SK-MEL-5 (cell line): Measurements from ENCODE around the gene MYCBP2. TPM values are rescaled to one million over a fixed set of nuclear protein-coding genes. Genes with fewer than 3 reads are reported as not detected.

ENCODE experiments used
- DNase-seq: peaks from one replicate; pipeline ENCODE4 v3.0.0-alpha.2; 2016; ENCODE audit warnings: low read depth, low spot score
- in situ Hi-C: cut with HindIII; loops from 2 replicates; pipeline ENCODE4 v1.10.0; 2016; ENCODE audit warnings: low sequenced_read_pairs, high pct_unique_total_duplicates, low pct_unique_long_range_greater_than_20kb
- total RNA-seq: library from RNA; depleted of rRNA; stranded (reverse); fragments of >200 nt; shearing (Covaris generic); gene quantifications from 2 replicates; pipeline ENCODE4 v1.2.3, GENCODE V29; 2014; rRNA removed

MYCBP2 gene
- total RNA-seq, 1 experiment from 2014 or later: 62.3 TPM

- DNase-seq: no peak
- in situ Hi-C loops: no loop called here
These were observed 325.4 kb downstream of the MYCBP2 start for GRCh38 chr13:77001540-77001939.

GRCh38 chr13:77000475-77000874, 326.4 kb downstream of the MYCBP2 start:
- no peak for DNase-seq
- in situ Hi-C loops: no loop called here

Other genes starting within 250 kb of the MYCBP2 start
- gene SCEL, start 208.6 kb upstream of the MYCBP2 start, total RNA-seq: not detected in 2 replicates